ENCODE measurements around the gene STX1B.

Gene STX1B

DNA sequence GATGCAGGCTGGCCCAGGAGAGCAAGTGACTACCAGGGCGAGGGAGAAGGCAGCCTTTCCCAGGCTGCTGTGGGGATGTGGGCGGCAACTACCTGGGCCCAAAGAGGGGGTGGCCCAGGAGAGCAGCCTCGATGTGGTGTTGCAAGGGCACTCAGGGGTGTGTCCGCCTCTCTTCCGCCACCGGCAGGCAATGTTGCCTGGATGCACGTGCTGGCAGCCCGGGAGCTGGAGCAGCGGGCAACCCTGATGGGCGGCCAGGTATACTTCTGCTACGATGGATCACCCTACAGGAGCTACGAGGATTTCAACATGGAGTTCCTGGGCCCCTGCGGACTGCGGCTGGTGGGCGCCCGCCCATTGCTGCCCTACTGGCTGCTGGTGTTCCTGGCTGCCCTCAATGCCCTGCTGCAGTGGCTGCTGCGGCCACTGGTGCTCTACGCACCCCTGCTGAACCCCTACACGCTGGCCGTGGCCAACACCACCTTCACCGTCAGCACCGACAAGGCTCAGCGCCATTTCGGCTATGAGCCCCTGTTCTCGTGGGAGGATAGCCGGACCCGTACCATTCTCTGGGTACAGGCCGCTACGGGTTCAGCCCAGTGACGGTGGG, 22.8 kb downstream of the STX1B start:
- Histone ChIP-seq H3K27ac (ENCODE audit: insufficient read depth, low read depth, low read length, poor library complexity, severe bottlenecking) (no peak overlapping the region), H3K27me3 (ENCODE audit: control insufficient read depth, insufficient read depth, low read length, poor library complexity, severe bottlenecking) (no peaks in the 10 kb centered on the region), H3K4me1 (ENCODE audit: control insufficient read depth, insufficient read depth, low read length) (peaks cover 7% of the 10 kb centered on the region), H3K4me3 (ENCODE audit: insufficient read depth, low read depth, low read length) (no peak overlapping the region), H3K9me3 (ENCODE audit: control insufficient read depth, low read length) (no peaks in the 10 kb centered on the region), H3K36me3 (ENCODE audit: control insufficient read depth, insufficient read depth, low read length) (peaks cover 4% of the 10 kb centered on the region)
- 94% methylated on average over 30 of the region's 30 CpGs for WGBS, 2 experiments

DNA sequence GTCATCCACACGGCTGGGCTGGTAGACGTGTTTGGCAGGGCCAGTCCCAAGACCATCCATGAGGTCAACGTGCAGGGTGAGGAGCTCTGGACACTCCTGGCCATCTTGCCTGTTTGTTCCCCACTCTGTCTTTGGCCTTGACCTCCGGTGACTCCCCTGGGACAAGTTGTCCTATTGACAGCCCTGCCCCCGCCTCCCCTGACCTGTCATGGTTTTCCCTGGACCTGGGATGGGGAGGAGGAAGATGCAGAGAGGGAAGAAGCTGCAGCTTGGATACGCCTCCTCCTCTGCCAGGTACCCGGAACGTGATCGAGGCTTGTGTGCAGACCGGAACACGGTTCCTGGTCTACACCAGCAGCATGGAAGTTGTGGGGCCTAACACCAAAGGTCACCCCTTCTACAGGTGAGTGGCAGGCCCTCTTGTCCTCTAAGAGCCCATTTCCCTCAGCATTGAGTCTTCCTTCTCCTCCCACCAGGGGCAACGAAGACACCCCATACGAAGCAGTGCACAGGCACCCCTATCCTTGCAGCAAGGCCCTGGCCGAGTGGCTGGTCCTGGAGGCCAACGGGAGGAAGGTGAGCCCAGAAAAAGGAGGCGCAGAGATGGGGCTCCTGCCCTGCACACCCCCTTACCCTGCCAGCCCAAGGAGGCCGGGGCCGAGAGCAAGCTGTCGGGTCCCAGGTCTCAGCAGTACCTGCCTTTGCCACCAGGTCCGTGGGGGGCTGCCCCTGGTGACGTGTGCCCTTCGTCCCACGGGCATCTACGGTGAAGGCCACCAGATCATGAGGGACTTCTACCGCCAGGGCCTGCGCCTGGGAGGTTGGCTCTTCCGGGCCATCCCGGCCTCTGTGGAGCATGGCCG, 24.1 kb downstream of the STX1B start:
- H3K9me3 ChIP-seq (ENCODE audit: control insufficient read depth, low read length) = no peaks in the 10 kb centered on the region
- H3K4me1 ChIP-seq (ENCODE audit: control insufficient read depth, insufficient read depth, low read length) = peaks cover 7% of the 10 kb centered on the region
- no peaks in the 10 kb centered on the region for H3K27me3 ChIP-seq (ENCODE audit: control insufficient read depth, insufficient read depth, low read length, poor library complexity, severe bottlenecking)
- H3K36me3 ChIP-seq (ENCODE audit: control insufficient read depth, insufficient read depth, low read length) = peaks cover 7% of the 10 kb centered on the region
- H3K4me3 ChIP-seq (ENCODE audit: insufficient read depth, low read depth, low read length) = no peak overlapping the region
- H3K27ac ChIP-seq (ENCODE audit: insufficient read depth, low read depth, low read length, poor library complexity, severe bottlenecking) = no peak overlapping the region
- 94 to 96% methylated on average over 29 of the region's 29 CpGs for WGBS, 2 experiments

DNA sequence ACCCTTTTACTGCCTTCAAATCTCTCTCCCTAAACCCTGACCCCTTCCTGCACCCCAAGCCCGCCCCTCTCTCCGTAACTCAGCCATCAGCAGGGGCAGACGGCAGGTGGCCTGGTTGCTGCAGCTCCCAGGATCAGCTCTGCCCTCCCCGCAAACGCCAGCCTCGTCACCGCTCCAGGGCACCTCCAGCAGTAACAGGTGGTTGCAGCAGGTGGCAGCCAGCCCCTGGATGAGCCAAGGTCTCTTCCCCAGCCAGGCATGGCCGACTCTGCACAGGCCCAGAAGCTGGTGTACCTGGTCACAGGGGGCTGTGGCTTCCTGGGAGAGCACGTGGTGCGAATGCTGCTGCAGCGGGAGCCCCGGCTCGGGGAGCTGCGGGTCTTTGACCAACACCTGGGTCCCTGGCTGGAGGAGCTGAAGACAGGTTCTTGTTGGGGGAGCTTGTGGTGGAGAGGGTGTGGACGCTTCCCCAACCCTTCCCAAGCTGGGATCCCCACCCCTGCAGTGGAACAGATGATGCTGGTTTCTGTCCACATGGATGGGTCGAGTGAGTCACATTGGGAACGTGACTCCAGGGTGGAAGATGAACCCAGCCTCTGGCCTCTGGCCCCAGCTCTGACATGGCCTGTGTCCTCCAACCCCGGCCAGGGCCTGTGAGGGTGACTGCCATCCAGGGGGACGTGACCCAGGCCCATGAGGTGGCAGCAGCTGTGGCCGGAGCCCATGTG, 24.9 kb downstream of the STX1B start:
- Histone ChIP-seq H3K27ac (ENCODE audit: insufficient read depth, low read depth, low read length, poor library complexity, severe bottlenecking) (no peak overlapping the region), H3K4me3 (ENCODE audit: insufficient read depth, low read depth, low read length) (no peak overlapping the region), H3K27me3 (ENCODE audit: control insufficient read depth, insufficient read depth, low read length, poor library complexity, severe bottlenecking) (no peaks in the 10 kb centered on the region), H3K36me3 (ENCODE audit: control insufficient read depth, insufficient read depth, low read length) (peaks cover 14% of the 10 kb centered on the region), H3K4me1 (ENCODE audit: control insufficient read depth, insufficient read depth, low read length) (peaks cover 7% of the 10 kb centered on the region), H3K9me3 (ENCODE audit: control insufficient read depth, low read length) (no peaks in the 10 kb centered on the region)
- WGBS, 2 experiments = 83 to 85% methylated on average over 19 of the region's 20 CpGs

DNA sequence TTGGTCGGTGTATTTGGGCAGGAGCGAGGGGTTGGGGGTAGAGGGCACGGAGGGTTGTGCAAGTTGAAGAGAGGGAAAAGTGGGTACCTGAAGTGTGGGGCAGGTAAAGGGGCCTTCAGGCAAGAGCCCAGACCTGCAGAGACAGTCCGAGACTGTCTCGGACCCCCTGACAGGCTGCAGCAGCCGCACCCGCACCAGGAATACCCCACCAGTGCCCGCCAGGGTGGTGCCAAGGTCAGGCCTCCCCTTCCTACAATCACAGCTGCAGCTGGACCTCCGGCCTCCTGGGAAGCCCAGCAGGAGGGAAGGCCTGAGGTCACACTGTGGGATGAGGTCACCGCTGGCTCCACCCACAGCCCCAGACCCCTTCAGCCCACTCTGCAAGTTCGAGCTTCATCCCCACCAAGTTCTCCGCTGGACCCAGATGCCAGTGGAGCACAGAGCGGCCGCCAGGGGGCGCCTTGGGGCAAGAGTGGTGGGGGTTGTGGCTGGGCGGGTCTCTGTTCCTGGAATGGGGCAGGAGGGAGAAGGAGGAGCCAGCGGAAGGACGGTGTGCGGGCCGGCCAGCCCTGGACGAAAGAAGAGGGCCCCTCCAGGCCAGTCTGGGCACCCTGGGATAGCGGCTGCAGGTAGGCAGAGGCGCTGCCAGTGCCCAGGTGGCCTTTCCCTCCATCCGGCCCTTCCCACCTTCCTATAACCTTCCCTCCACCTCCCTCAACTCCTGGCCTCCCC, 25.6 kb downstream of the STX1B start, which contains the start of gene HSD3B7:
HSD3B7 (plus strand) TSS at position 539 of the 732 bp plus-strand sequence. CDS start 452 bp downstream, outside the sequence.
- Histone ChIP-seq H3K27ac (ENCODE audit: insufficient read depth, low read depth, low read length, poor library complexity, severe bottlenecking) (no peak within 1 kb of the TSS), H3K9me3 (ENCODE audit: control insufficient read depth, low read length) (no peaks in the 10 kb centered on the region), H3K4me3 (ENCODE audit: insufficient read depth, low read depth, low read length) (no peak within 1 kb of the TSS), H3K27me3 (ENCODE audit: control insufficient read depth, insufficient read depth, low read length, poor library complexity, severe bottlenecking) (no peaks in the 10 kb centered on the region), H3K4me1 (ENCODE audit: control insufficient read depth, insufficient read depth, low read length) (peaks cover 7% of the 10 kb centered on the region), H3K36me3 (ENCODE audit: control insufficient read depth, insufficient read depth, low read length) (peaks cover 21% of the 10 kb centered on the region)
- WGBS, 2 experiments = 39 to 41% methylated on average over 24 of the region's 24 CpGs

DNA sequence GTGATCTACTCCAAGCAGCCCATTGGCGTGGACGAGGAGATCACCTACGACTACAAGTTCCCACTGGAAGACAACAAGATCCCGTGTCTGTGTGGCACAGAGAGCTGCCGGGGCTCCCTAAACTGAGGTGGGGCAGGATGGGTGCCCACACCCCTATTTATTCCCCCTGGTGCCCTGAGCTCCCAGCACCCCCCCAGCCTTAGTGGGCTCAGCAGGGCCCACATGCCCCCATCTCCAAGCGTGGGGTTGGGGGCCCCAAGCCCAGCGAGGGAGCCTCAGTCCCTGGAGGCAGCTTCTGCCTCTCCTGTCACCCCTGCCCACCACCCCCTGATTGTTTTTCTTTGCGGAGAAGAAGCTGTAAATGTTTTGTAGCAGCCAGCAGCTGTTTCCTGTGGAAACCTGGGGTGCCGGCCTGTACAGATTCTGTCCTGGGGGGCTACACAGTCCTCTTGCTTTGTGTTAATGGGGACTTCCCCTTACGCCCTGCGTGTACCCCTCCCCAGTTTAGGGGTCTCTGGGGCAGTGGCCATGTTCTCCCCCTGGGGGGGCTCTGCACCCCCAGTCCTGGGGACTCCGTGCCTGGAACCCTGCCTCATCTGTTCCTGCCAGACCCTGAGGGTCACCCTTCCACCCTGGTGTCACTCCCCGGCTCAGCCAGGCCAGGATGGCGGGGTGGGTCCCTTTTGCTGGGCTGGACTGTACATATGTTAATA, 26.4 kb downstream of the STX1B start:
- WGBS, 2 experiments = 95 to 96% methylated on average over 14 of the region's 14 CpGs
- no peaks in the 10 kb centered on the region for H3K27me3 ChIP-seq (ENCODE audit: control insufficient read depth, insufficient read depth, low read length, poor library complexity, severe bottlenecking)
- peaks cover 7% of the 10 kb centered on the region for H3K4me1 ChIP-seq (ENCODE audit: control insufficient read depth, insufficient read depth, low read length)
- H3K36me3 ChIP-seq (ENCODE audit: control insufficient read depth, insufficient read depth, low read length) = peaks cover 21% of the 10 kb centered on the region
- H3K27ac ChIP-seq (ENCODE audit: insufficient read depth, low read depth, low read length, poor library complexity, severe bottlenecking) = no peak overlapping the region
- no peaks in the 10 kb centered on the region for H3K9me3 ChIP-seq (ENCODE audit: control insufficient read depth, low read length)
- H3K4me3 ChIP-seq (ENCODE audit: insufficient read depth, low read depth, low read length) = no peak overlapping the region

DNA sequence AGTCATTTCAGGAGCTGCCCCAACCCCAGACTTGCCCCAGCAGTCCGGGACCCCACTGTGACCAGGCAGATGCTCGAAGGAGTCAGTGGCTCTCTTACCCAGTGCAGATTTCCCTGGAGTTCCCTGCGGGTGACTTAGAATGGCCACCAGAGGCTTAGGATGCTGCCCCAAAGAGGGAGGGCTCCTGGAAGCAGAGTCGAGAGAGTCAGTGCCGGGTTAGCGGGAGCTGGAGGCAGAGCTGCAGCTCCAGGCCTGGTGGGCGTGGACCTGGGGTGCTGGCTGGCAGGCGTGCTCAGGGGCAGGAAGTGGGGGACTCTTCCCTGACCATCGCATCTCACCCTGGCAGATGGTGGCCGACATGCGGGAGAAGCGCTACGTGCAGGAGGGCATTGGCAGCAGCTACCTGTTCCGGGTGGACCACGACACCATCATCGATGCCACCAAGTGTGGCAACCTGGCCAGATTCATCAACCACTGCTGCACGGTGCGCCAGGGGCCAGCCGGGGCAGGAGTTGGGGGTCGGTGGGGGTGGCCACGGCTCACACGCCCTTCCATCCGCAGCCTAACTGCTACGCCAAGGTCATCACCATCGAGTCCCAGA, 27.0 kb downstream of the STX1B start:
- H3K9me3 ChIP-seq (ENCODE audit: control insufficient read depth, low read length) = no peaks in the 10 kb centered on the region
- H3K4me3 ChIP-seq (ENCODE audit: insufficient read depth, low read depth, low read length) = no peak overlapping the region
- 94 to 96% methylated on average over 25 of the region's 25 CpGs for WGBS, 2 experiments
- peaks cover 7% of the 10 kb centered on the region for H3K4me1 ChIP-seq (ENCODE audit: control insufficient read depth, insufficient read depth, low read length)
- no peak overlapping the region for H3K27ac ChIP-seq (ENCODE audit: insufficient read depth, low read depth, low read length, poor library complexity, severe bottlenecking)
- H3K36me3 ChIP-seq (ENCODE audit: control insufficient read depth, insufficient read depth, low read length) = peaks cover 21% of the 10 kb centered on the region
- no peaks in the 10 kb centered on the region for H3K27me3 ChIP-seq (ENCODE audit: control insufficient read depth, insufficient read depth, low read length, poor library complexity, severe bottlenecking)

DNA sequence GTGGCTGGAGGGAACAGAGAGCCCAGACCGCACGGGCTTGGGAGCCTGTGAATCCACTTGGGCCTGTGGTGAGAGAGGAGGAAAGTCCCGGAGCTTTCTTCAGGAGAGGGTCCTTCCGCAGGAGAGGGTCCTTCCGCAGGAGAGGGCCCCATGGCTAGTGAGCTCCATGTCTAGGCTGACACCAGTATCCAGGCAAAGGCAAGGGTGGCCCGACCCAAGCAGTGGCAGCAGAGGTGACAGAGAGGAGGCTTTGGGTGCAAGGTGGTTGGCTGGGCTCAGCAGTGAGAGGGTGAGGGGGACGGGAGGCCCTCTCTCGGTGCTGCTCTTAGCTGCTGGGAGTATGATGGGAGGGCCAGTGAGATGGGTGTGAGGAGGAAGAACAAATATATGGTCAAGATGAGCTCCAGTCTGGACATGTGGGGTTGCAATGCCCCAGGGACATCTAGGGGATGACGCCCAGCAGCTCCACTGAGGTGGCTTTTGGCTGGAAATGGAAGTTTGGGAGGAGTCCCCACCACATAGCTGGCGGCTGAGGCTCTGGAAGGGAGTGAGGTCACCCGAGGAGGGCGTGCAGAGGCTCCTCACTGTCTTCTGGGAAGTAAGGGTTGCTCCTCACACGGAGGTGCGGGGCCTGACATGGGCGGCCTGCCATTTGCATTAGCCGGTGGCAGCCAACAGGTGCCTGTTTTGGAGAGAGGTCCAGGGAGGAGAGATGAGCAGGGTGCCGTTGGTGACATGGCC, 27.7 kb downstream of the STX1B start:
- no peak overlapping the region for H3K4me3 ChIP-seq (ENCODE audit: insufficient read depth, low read depth, low read length)
- peaks cover 21% of the 10 kb centered on the region for H3K36me3 ChIP-seq (ENCODE audit: control insufficient read depth, insufficient read depth, low read length)
- 93 to 94% methylated on average over 17 of the region's 17 CpGs for WGBS, 2 experiments
- H3K9me3 ChIP-seq (ENCODE audit: control insufficient read depth, low read length) = no peaks in the 10 kb centered on the region
- H3K27me3 ChIP-seq (ENCODE audit: control insufficient read depth, insufficient read depth, low read length, poor library complexity, severe bottlenecking) = no peaks in the 10 kb centered on the region
- peaks cover 7% of the 10 kb centered on the region for H3K4me1 ChIP-seq (ENCODE audit: control insufficient read depth, insufficient read depth, low read length)
- H3K27ac ChIP-seq (ENCODE audit: insufficient read depth, low read depth, low read length, poor library complexity, severe bottlenecking) = no peak overlapping the region

DNA sequence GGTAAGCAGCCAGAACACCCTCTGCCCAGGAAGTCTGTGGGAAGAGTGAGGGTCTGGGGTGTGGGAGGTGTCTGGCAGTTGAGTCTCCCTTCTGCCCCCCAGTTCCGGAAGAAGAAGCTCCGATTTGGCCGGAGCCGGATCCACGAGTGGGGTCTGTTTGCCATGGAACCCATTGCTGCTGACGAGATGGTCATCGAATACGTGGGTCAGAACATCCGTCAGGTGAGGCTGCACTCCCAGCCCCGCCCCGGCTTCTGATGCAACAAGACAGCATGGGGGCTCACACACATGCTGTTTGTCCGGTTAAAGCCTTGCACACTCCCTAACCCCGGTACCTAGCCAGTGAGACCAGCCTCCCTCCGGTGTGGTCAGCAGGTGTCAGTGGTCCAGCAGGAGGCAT, 29.5 kb downstream of the STX1B start:
- Histone ChIP-seq H3K4me1 (ENCODE audit: control insufficient read depth, insufficient read depth, low read length) (peaks cover 7% of the 10 kb centered on the region), H3K27ac (ENCODE audit: insufficient read depth, low read depth, low read length, poor library complexity, severe bottlenecking) (no peak overlapping the region), H3K27me3 (ENCODE audit: control insufficient read depth, insufficient read depth, low read length, poor library complexity, severe bottlenecking) (no peaks in the 10 kb centered on the region), H3K36me3 (ENCODE audit: control insufficient read depth, insufficient read depth, low read length) (peaks cover 27% of the 10 kb centered on the region), H3K4me3 (ENCODE audit: insufficient read depth, low read depth, low read length) (no peak overlapping the region), H3K9me3 (ENCODE audit: control insufficient read depth, low read length) (no peaks in the 10 kb centered on the region)
- 95 to 96% methylated on average over 14 of the region's 14 CpGs for WGBS, 2 experiments

DNA sequence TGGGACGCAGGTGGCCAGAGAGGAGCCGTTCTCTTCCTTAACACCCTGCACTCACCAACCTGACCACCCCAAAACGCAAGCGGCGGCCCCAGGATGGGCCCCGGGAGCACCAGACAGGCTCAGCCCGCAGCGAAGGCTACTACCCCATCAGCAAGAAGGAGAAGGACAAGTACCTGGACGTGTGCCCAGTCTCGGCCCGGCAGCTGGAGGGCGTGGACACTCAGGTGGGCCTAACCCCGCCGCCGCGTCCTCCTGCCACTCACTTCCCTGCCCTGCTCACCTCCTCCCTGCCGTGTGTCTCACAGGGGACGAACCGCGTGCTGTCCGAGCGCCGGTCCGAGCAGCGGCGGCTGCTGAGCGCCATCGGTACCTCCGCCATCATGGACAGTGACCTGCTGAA, 30.0 kb downstream of the STX1B start:
- Histone ChIP-seq H3K4me3 (ENCODE audit: insufficient read depth, low read depth, low read length) (no peak overlapping the region), H3K36me3 (ENCODE audit: control insufficient read depth, insufficient read depth, low read length) (peaks cover 31% of the 10 kb centered on the region), H3K9me3 (ENCODE audit: control insufficient read depth, low read length) (no peaks in the 10 kb centered on the region), H3K4me1 (ENCODE audit: control insufficient read depth, insufficient read depth, low read length) (peaks cover 5% of the 10 kb centered on the region), H3K27ac (ENCODE audit: insufficient read depth, low read depth, low read length, poor library complexity, severe bottlenecking) (no peak overlapping the region), H3K27me3 (ENCODE audit: control insufficient read depth, insufficient read depth, low read length, poor library complexity, severe bottlenecking) (no peaks in the 10 kb centered on the region)
- 93 to 94% methylated on average over 29 of the region's 29 CpGs for WGBS, 2 experiments

All from ectodermal cell (in vitro differentiated cells).